ENCODE results near the gene RNF138. TPM values are rescaled to one million over a fixed set of nuclear protein-coding genes. Genes with fewer than 3 reads are reported as not detected.

RNF138 gene
- total RNA-seq, 1 experiment from 2014 or later: 73.5 TPM

- Histone ChIP-seq H2AFZ (ENCODE audit: low read length) (no peak overlapping the region), H3K56ac (ENCODE audit: insufficient read length, low read depth, low read length) (no peak overlapping the region), H2BK5ac (ENCODE audit: insufficient read length, low read length) (no peak overlapping the region), H4K20me1 (ENCODE audit: control insufficient read depth, insufficient read depth, insufficient read length) (no peaks in the 10 kb centered on the region), H2BK12ac (ENCODE audit: insufficient read length, low read depth, low read length) (no peak overlapping the region), H3K4me2 (ENCODE audit: insufficient read depth, insufficient read length, low read length) (no peak overlapping the region), H3K14ac (ENCODE audit: insufficient read depth, low read length) (no peak overlapping the region), H3K4me1 (ENCODE audit: insufficient read depth, low read length) (no peaks in the 10 kb centered on the region), H3K79me2 (ENCODE audit: insufficient read depth, low read length) (no peaks in the 10 kb centered on the region), H3K9me3 (ENCODE audit: control insufficient read depth, low read depth, low read length) (no peaks in the 10 kb centered on the region), H4K5ac (ENCODE audit: insufficient read length, low read depth, low read length) (no peak overlapping the region), H2AK5ac (ENCODE audit: insufficient read length, low read length) (no peak overlapping the region), H2BK15ac (ENCODE audit: low read depth, low read length) (no peak overlapping the region), H3K18ac (ENCODE audit: insufficient read length, low read depth, low read length) (no peak overlapping the region), H3K4ac (ENCODE audit: low read depth, low read length) (no peak overlapping the region), H4K8ac (replicated peaks; ENCODE audit: insufficient read length, low read depth, low read length) (no peak overlapping the region), H2BK20ac (ENCODE audit: low read depth, low read length, poor library complexity, severe bottlenecking) (no peak overlapping the region), H3K23ac (ENCODE audit: insufficient read length, low read depth, low read length) (no peak overlapping the region), H2BK120ac (ENCODE audit: low read depth, low read length, poor library complexity, severe bottlenecking) (no peak overlapping the region), H3K79me1 (ENCODE audit: insufficient read depth, low read depth, low read length, poor library complexity, severe bottlenecking) (no peaks in the 10 kb centered on the region), H3K27me3 (ENCODE audit: insufficient read depth, low read length) (no peaks in the 10 kb centered on the region), H3K9ac (ENCODE audit: extremely low read depth, insufficient read length, low read length) (no peak overlapping the region), H3T11ph (ENCODE audit: low read length) (no peak overlapping the region), H3K23me2 (ENCODE audit: insufficient read length, low read depth, low read length, poor library complexity, severe bottlenecking) (no peaks in the 10 kb centered on the region), H4K91ac (ENCODE audit: insufficient read length, low read depth, low read length) (no peak overlapping the region), H3K27ac (ENCODE audit: insufficient read length, low read depth, low read length) (no peak overlapping the region)
- H3K4me3 Mint-ChIP-seq: no peak overlapping the region
- peaks cover 0 to 2% (median 0%) of the 10 kb centered on the region in 3 experiments; a peak in 2 of 7 replicates for H3K36me3 Mint-ChIP-seq (ENCODE audit: insufficient read depth in 1 of 3, low read depth in 3 of 3)
- WGBS (ENCODE audit: extremely low coverage, insufficient read length, low lambda C conversion rate): no CpG with 5 or more reads among the region's 7 CpGs
- H3K27ac Mint-ChIP-seq: no peak overlapping the region; a peak in 1 of 7 replicates
- no peak for DNase-seq
- H3K27me3 Mint-ChIP-seq (ENCODE audit: low read depth): no peaks in the 10 kb centered on the region; the same call in 1 of the 2 replicates
- TF ChIP-seq, protein P1, sequence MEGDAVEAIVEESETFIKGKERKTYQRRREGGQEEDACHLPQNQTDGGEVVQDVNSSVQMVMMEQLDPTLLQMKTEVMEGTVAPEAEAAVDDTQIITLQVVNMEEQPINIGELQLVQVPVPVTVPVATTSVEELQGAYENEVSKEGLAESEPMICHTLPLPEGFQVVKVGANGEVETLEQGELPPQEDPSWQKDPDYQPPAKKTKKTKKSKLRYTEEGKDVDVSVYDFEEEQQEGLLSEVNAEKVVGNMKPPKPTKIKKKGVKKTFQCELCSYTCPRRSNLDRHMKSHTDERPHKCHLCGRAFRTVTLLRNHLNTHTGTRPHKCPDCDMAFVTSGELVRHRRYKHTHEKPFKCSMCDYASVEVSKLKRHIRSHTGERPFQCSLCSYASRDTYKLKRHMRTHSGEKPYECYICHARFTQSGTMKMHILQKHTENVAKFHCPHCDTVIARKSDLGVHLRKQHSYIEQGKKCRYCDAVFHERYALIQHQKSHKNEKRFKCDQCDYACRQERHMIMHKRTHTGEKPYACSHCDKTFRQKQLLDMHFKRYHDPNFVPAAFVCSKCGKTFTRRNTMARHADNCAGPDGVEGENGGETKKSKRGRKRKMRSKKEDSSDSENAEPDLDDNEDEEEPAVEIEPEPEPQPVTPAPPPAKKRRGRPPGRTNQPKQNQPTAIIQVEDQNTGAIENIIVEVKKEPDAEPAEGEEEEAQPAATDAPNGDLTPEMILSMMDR (conservative IDR thresholded peaks at IDR 0.05): no peak
- no peaks in the 10 kb centered on the region for H3K9me3 Mint-ChIP-seq
- H3K4me1 Mint-ChIP-seq: peaks cover 3% of the 10 kb centered on the region in 2 experiments; a peak in 3 of 4 replicates
Observed at GRCh38 chr18:32174719-32175118, 83.0 kb downstream of the RNF138 start.
